Activated CD4-positive, alpha-beta memory T cell treated with anti-CD3 and anti-CD28 coated beads for 36 hours (primary cell): ENCODE data around the gene ZNF579. TPM values are rescaled to one million over a fixed set of nuclear protein-coding genes. Genes with fewer than 3 reads are reported as not detected.
"Not testable (repeated sequence)": the region's sequence is repeated elsewhere in the genome, so short reads cannot be mapped to it uniquely, and the experiment has no call there.

Source experiments
- CTCF ChIA-PET: fragments of 350-600 bp; sonication (Branson Sonifier 250); formaldehyde crosslinking; loops from one replicate; lab custom pipeline; 2021; ENCODE audit warnings: antibody characterized with exemption, inconsistent platforms; lab: Charles Lee
- POLR2A ChIA-PET: fragments of 350-600 bp; sonication (Branson Sonifier 250); formaldehyde crosslinking; loops from one replicate; lab custom pipeline; 2021; ENCODE audit warnings: antibody characterized with exemption; lab: Charles Lee
- DNase-seq: peaks from one replicate; pipeline ENCODE4 v3.0.0-alpha.2; 2020
- H3K27ac Mint-ChIP-seq: one replicate; pipeline ENCODE4 v1.8.0; 2021; ENCODE audit warnings: mixed read lengths
- H3K27me3 Mint-ChIP-seq: one replicate; pipeline ENCODE4 v1.8.0; 2021; ENCODE audit warnings: mixed read lengths
- H3K36me3 Mint-ChIP-seq: one replicate; pipeline ENCODE4 v1.8.0; 2021; ENCODE audit warnings: mixed read lengths
- H3K4me1 Mint-ChIP-seq: one replicate; pipeline ENCODE4 v1.8.0; 2021; ENCODE audit warnings: low read depth, mixed read lengths
- H3K4me3 Mint-ChIP-seq: one replicate; pipeline ENCODE4 v1.8.0; 2021; ENCODE audit warnings: mild to moderate bottlenecking, mixed read lengths
- H3K9me3 Mint-ChIP-seq: one replicate; pipeline ENCODE4 v1.8.0; 2021; ENCODE audit warnings: mixed read lengths
- intact Hi-C: fragments of 100-400 bp; cut with micrococcal nuclease; formaldehyde crosslinking; loops from one replicate; pipeline ENCODE4 v1.15.1; 2023
- total RNA-seq, 2 experiments: library from RNA; stranded (reverse); gene quantifications; one replicate each; pipeline ENCODE4 v1.2.3, GENCODE V29; 2021

ZNF579 gene
- total RNA-seq, 2 experiments from 2014 or later, result 6.6 to 6.7 TPM

DNA sequence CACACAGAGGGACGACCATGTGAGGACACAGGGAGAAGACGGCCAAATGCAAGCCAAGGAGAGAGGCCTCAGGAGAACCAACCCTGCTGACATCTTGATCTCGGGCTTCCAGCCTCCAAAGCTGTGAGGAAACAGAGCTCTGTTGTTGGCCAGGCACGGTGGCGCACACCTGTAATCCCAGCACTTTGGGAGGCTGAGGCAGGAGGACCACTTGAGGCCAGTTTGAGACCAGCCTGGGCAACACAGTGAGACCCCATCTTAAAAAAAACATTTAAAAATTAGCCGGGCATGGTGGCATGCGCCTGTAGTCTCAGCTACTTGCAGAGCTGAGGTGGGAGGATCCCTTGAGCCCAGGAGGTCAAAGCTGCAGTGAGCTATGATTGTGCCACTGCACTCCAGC lies 46.4 kb downstream of the ZNF579 start:
- H3K9me3 Mint-ChIP-seq, H3K4me3 Mint-ChIP-seq, CTCF ChIA-PET, H3K36me3 Mint-ChIP-seq, H3K27me3 Mint-ChIP-seq, intact Hi-C loops, H3K4me1 Mint-ChIP-seq, H3K27ac Mint-ChIP-seq, POLR2A ChIA-PET, DNase-seq: not testable (repeated sequence)

DNA sequence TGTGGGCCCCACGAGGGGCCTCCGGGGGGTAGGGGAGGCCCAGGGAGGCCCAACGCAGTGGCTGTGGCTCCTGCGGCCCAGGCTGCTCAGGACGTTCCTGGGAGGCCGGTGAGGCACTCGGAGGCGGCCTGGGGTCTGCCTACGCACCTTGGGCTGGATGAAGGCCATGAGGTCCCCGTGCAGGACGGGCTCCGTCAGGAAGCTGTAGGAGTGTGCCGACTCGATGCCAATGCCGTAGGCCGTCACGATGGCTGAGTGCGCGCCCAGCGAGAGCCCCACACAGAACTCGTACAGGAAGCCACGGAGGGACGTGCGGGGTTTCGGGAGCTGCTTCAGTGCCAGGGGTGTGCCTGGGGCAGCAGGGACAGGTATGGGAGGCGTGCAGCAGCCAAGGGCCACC lies 49.7 kb downstream of the ZNF579 start:
- H3K4me3 Mint-ChIP-seq, result no peak overlapping the region
- POLR2A ChIA-PET, result no interaction called here
- no peaks in the 10 kb centered on the region for H3K36me3 Mint-ChIP-seq
- intact Hi-C loops, result no loop called here
- CTCF ChIA-PET, result interaction anchor here (1.1 kb wide), 1 partner anchor 16 kb away, joined by 3 read pairs; no protein-coding TSS in a partner anchor
- no peak for DNase-seq
- H3K27me3 Mint-ChIP-seq, result no peaks in the 10 kb centered on the region
- H3K9me3 Mint-ChIP-seq, result no peaks in the 10 kb centered on the region
- H3K27ac Mint-ChIP-seq, result no peak overlapping the region
- no peaks in the 10 kb centered on the region for H3K4me1 Mint-ChIP-seq

DNA sequence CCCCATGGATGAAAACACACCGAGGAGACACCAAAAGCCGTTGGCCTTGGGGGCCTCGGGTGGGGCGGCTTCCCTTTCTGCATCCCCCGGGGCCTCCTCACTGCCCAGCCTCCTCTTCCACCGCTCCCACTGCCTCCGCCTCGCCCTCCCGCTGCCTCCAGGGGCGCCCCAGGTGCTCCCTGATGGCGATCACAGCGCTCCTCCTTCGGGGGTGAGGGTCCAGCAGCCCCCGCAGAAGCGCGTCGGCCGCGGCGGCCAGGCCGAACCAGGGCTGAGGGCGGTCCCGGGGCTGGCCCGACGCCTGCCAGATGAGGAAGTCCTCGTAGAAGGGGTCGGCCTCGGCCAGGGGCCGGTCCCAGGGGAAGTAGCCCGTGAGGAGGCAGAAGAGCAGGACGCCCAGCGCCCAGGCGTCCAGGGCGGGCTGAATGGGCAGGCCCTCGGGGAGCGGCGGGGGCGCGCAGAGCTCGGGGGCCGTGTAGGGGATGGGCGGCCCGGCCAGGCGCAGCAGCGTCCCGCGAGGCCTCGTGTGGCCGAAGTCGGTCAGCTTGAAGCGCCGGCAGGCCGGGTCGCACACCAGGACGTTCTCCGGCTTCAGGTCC lies 50.9 kb downstream of the ZNF579 start:
- no peaks in the 10 kb centered on the region for H3K36me3 Mint-ChIP-seq
- CTCF ChIA-PET, result no interaction called here
- H3K27me3 Mint-ChIP-seq, result no peaks in the 10 kb centered on the region
- DNase-seq, result no peak
- H3K4me3 Mint-ChIP-seq, result no peak overlapping the region
- H3K9me3 Mint-ChIP-seq, result no peaks in the 10 kb centered on the region
- H3K4me1 Mint-ChIP-seq, result no peaks in the 10 kb centered on the region
- H3K27ac Mint-ChIP-seq, result no peak overlapping the region
- POLR2A ChIA-PET, result no interaction called here
- intact Hi-C loops, result no loop called here

GRCh38 chr19:55528030-55528803 lies 52.4 kb downstream of the ZNF579 start:
- intact Hi-C loops, result no loop called here
- no peak overlapping the region for H3K27ac Mint-ChIP-seq

GRCh38 chr19:55527197-55528029 lies 53.2 kb downstream of the ZNF579 start:
- no peaks in the 10 kb centered on the region for H3K36me3 Mint-ChIP-seq
- ChIA-PET POLR2A (no interaction called here), CTCF (no interaction called here)
- no peak overlapping the region for H3K27ac Mint-ChIP-seq
- H3K9me3 Mint-ChIP-seq, result no peaks in the 10 kb centered on the region
- no peak overlapping the region for H3K4me3 Mint-ChIP-seq
- no peaks in the 10 kb centered on the region for H3K27me3 Mint-ChIP-seq
- H3K4me1 Mint-ChIP-seq, result no peaks in the 10 kb centered on the region
- DNase-seq, result no peak
- intact Hi-C loops, result no loop called here

More at GRCh38 chr19:55528030-55528803, 52.4 kb downstream of the ZNF579 start:
- Mint-ChIP-seq H3K9me3 (no peaks in the 10 kb centered on the region), H3K36me3 (no peaks in the 10 kb centered on the region), H3K4me1 (no peaks in the 10 kb centered on the region), H3K4me3 (no peak overlapping the region), H3K27me3 (no peaks in the 10 kb centered on the region)
- DNase-seq, result no peak
- ChIA-PET POLR2A (no interaction called here), CTCF (no interaction called here)

Other genes starting within 250 kb of the ZNF579 start
- gene KMT5C, start 241.0 kb downstream of the ZNF579 start, total RNA-seq, result 10 to 100 TPM; 34.2 to 35.2 TPM
- gene COX6B2, start 226.1 kb downstream of the ZNF579 start, total RNA-seq, result under 1 TPM; 0.15 to 0.81 TPM
- gene GARIN5B, start 217.6 kb downstream of the ZNF579 start, total RNA-seq, result not detected
- gene IL11, start 210.4 kb downstream of the ZNF579 start, total RNA-seq, result under 1 TPM; 0.17 to 0.39 TPM
- gene TMEM190, start 204.0 kb downstream of the ZNF579 start, total RNA-seq, result not detected
- 1 to 10 TPM; 6.3 to 7.0 TPM for gene TMEM238, start 196.6 kb downstream of the ZNF579 start, total RNA-seq
- 1,000 to 10,000 TPM; 2,630 to 2,642 TPM for gene RPL28, start 194.9 kb downstream of the ZNF579 start, total RNA-seq
- gene UBE2S, start 173.1 kb downstream of the ZNF579 start, total RNA-seq, result 100 to 1,000 TPM; 267 to 275 TPM
- not detected for gene SHISA7, start 137.5 kb downstream of the ZNF579 start, total RNA-seq
- 10 to 100 TPM; 24.6 to 24.7 TPM for gene ISOC2, start 119.2 kb downstream of the ZNF579 start, total RNA-seq
- not detected for gene C19orf85, start 116.1 kb downstream of the ZNF579 start, total RNA-seq
- gene ZNF628, start 104.2 kb downstream of the ZNF579 start, total RNA-seq, result 1 to 10 TPM; 5.8 to 6.9 TPM
- gene NAT14, start 95.7 kb downstream of the ZNF579 start, total RNA-seq, result 10 to 100 TPM in 1 of 2 experiments, 1 to 10 TPM in 1; 8.5 to 12.9 TPM
- gene SSC5D, start 92.4 kb downstream of the ZNF579 start, total RNA-seq, result under 1 TPM in 1 of 2 experiments, not detected in 1; 0.33 TPM
- gene SBK2, start 43.7 kb downstream of the ZNF579 start, total RNA-seq, result not detected
- gene SBK3, start 35.3 kb downstream of the ZNF579 start, total RNA-seq, result not detected
- gene FIZ1, start 18.7 kb upstream of the ZNF579 start, total RNA-seq, result 10 to 100 TPM; 13.8 to 13.9 TPM
- gene ZNF524, start 19.4 kb upstream of the ZNF579 start, total RNA-seq, result 10 to 100 TPM; 21.5 to 25.1 TPM
- 10 to 100 TPM; 12.0 to 13.3 TPM for gene ZNF865, start 24.8 kb upstream of the ZNF579 start, total RNA-seq
- gene ZNF784, start 43.7 kb upstream of the ZNF579 start, total RNA-seq, result 1 to 10 TPM; 3.9 to 4.4 TPM
- 10 to 100 TPM; 23.4 to 23.5 TPM for gene ZNF580, start 60.2 kb upstream of the ZNF579 start, total RNA-seq
- gene ZNF581, start 62.8 kb upstream of the ZNF579 start, total RNA-seq, result 10 to 100 TPM; 19.2 to 20.1 TPM
- gene CCDC106, start 67.4 kb upstream of the ZNF579 start, total RNA-seq, result 1 to 10 TPM; 3.6 to 4.0 TPM
- gene U2AF2, start 74.2 kb upstream of the ZNF579 start, total RNA-seq, result 100 to 1,000 TPM; 249 to 251 TPM
- gene EPN1, start 94.4 kb upstream of the ZNF579 start, total RNA-seq, result 10 to 100 TPM; 36.0 to 36.1 TPM
- gene NLRP9, start 157.6 kb upstream of the ZNF579 start, total RNA-seq, result not detected
- not detected for gene RFPL4A, start 178.2 kb upstream of the ZNF579 start, total RNA-seq
- gene RFPL4AL1, start 188.3 kb upstream of the ZNF579 start, total RNA-seq, result not detected